Measurements from ENCODE around the gene GINS2. TPM values are rescaled to one million over a fixed set of nuclear protein-coding genes. Genes with fewer than 3 reads are reported as not detected.

The GINS2 gene
- total RNA-seq, 1 donor from 2014 or later: 39.9 TPM

DNA sequence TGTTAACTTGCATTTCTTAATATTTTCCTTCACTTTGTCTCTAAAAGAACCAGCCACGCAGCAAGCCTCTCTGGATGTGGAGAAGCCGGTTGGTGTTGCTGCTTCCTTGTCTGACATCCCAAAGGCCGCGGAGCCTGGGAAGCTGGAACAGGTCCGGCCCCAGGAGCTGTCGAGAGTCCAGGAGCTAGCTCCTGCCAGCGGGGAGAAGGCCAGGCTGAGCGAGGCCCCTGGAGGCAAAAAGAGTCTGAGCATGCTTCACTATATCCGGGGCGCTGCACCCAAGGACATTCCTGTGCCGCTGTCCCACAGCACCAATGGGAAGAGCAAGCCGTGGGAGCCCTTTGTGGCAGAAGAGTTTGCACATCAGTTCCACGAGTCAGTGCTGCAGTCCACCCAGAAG lies 22.8 kb downstream of the GINS2 start:
- no peaks in the 10 kb centered on the region for H3K27me3 Mint-ChIP-seq
- TF ChIP-seq, protein P1, sequence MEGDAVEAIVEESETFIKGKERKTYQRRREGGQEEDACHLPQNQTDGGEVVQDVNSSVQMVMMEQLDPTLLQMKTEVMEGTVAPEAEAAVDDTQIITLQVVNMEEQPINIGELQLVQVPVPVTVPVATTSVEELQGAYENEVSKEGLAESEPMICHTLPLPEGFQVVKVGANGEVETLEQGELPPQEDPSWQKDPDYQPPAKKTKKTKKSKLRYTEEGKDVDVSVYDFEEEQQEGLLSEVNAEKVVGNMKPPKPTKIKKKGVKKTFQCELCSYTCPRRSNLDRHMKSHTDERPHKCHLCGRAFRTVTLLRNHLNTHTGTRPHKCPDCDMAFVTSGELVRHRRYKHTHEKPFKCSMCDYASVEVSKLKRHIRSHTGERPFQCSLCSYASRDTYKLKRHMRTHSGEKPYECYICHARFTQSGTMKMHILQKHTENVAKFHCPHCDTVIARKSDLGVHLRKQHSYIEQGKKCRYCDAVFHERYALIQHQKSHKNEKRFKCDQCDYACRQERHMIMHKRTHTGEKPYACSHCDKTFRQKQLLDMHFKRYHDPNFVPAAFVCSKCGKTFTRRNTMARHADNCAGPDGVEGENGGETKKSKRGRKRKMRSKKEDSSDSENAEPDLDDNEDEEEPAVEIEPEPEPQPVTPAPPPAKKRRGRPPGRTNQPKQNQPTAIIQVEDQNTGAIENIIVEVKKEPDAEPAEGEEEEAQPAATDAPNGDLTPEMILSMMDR (conservative IDR thresholded peaks at IDR 0.05): no peak
- DNase-seq (ENCODE audit: extremely low spot score, unreplicated experiment): no peak
- peaks cover 11% of the 10 kb centered on the region for H3K4me1 Mint-ChIP-seq (ENCODE audit: unreplicated experiment)
- peak overlapping the region; percentile 44 for H3K27ac Mint-ChIP-seq
- no peaks in the 10 kb centered on the region for H3K9me3 Mint-ChIP-seq
- H3K36me3 Mint-ChIP-seq: peaks cover 33% of the 10 kb centered on the region
- no peak overlapping the region for H3K4me3 Mint-ChIP-seq

DNA sequence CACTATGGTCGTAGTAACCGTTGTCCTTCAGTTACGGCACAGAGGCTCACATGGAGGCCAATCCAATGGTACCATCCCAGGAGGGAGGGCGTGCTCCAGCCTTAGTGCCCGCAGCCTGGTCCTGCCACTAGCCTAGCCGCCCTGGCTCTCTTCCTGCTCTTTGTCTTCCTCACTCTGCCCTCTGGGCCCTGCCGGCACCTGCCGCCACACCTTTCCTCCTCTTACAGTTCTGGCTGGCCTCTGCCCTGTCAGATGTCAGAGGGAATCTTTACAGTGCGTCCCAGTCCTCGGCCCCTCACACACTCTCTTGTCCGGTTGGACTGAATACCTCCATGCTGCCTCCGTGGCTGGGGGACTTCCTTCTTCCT lies 23.4 kb downstream of the GINS2 start:
- DNase-seq (ENCODE audit: extremely low spot score, unreplicated experiment): no peak
- TF ChIP-seq, protein P1 (conservative IDR thresholded peaks at IDR 0.05): no peak
- H3K4me1 Mint-ChIP-seq (ENCODE audit: unreplicated experiment): peaks cover 11% of the 10 kb centered on the region
- H3K4me3 Mint-ChIP-seq: no peak overlapping the region
- peaks cover 27% of the 10 kb centered on the region for H3K36me3 Mint-ChIP-seq
- no peak overlapping the region for H3K27ac Mint-ChIP-seq
- no peaks in the 10 kb centered on the region for H3K27me3 Mint-ChIP-seq
- H3K9me3 Mint-ChIP-seq: no peaks in the 10 kb centered on the region

DNA sequence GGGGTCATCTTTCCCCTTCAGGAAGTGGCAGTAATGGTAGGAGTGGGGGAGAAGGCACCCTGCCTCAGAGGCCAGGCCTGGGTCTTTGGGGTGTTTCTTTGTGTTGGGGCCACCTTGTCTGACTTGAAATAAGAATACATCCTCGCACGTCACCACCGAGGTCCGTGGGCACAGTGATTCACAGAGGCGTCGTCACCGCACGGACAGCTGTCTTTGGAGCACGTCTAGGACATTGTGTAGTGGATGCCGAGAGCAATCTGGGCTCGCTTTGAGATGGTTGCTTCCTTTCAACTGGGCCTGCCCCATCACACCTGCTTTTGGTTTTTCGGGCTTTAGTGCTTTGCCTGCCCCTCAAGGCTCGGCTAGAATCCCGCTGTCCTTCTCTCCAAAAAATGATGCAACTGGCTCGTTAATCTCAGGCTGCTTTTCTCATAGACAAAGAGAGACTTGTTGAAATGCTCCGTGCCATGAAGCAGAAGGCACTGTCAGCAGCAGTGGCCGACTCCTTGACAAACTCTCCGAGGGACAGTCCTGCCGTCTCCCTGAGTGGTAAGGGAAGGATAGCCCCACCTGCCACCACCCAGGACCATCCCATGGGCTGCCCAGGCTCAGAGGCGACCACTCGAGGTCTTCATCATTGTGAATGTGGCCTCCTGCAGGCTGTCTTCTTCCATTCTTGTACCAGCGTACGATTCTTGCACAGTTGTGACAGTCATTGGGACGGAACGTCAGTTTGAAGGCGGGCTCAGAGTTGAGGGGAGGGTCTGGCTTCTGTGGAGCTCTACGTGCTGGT lies 24.0 kb downstream of the GINS2 start:
- Mint-ChIP-seq H3K27me3 (no peaks in the 10 kb centered on the region), H3K4me3 (no peak overlapping the region), H3K27ac (no peak overlapping the region), H3K4me1 (ENCODE audit: unreplicated experiment) (peaks cover 14% of the 10 kb centered on the region), H3K9me3 (no peaks in the 10 kb centered on the region), H3K36me3 (peaks cover 25% of the 10 kb centered on the region)
- DNase-seq (ENCODE audit: extremely low spot score, unreplicated experiment): no peak
- TF ChIP-seq, protein P1 (conservative IDR thresholded peaks at IDR 0.05): no peak

DNA sequence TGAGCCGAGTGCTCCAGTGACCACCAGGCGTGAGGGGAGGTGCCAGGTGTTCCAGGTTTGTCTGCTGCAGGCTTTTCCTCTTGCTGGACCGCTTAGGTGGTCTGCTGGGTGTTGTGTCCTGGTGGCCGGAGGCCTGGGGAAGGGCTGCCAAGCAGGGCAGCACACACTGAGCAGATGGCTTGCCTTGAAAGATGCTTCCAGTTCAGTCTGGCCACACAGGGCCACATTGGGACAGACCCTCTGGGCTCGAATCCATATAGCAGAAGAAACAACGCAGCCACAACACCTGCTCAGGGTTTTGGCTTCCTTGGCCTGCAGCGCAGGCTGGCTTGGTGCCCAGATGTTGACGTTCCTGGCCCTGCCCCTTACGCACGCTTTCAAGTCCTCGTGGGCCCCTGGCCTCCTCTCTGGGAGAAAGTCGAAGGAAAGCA lies 24.8 kb downstream of the GINS2 start:
- no peak overlapping the region for H3K27ac Mint-ChIP-seq
- no peaks in the 10 kb centered on the region for H3K27me3 Mint-ChIP-seq
- peaks cover 22% of the 10 kb centered on the region for H3K36me3 Mint-ChIP-seq

DNA sequence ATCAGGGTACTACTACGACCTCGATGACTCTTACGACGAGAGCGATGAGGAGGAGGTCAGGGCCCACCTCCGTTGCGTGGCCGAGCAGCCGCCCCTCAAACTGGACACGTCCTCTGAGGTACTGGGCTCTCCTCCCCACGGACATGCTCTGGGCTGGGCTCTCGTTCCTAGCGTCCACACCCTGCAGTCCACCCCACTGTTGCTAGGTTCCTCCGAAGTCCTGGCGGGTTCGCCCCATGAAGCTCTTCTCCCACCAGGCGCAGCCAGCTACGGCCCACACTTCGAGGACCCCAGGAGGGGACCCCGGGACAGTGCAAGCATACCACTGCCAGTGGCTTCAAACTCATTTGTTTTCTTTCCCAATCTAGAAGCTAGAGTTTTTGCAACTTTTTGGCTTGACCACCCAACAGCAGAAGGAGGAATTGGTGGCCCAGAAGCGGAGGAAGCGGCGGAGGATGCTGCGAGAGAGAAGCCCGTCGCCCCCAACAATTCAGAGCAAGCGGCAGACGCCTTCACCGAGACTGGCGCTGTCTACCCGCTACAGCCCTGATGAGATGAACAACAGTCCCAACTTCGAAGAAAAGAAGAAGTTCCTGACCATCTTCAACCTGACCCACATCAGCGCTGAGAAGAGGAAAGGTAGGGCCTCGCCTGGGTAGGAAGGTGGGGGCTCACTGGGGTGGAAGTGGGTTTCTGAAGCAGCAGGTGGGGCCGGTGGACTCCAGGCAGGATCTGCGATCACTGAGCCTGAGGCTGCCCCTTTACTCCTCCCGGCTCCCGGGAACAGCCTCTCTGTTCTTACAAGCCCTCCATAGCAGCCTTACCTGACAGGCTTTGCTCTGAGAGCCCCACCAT lies 25.6 kb downstream of the GINS2 start:
- TF ChIP-seq, protein P1 (conservative IDR thresholded peaks at IDR 0.05): no peak
- H3K27ac Mint-ChIP-seq: no peak overlapping the region
- DNase-seq (ENCODE audit: extremely low spot score, unreplicated experiment): no peak
- peaks cover 21% of the 10 kb centered on the region for H3K4me1 Mint-ChIP-seq (ENCODE audit: unreplicated experiment)
- no peak overlapping the region for H3K4me3 Mint-ChIP-seq
- H3K9me3 Mint-ChIP-seq: no peaks in the 10 kb centered on the region
- H3K36me3 Mint-ChIP-seq: peaks cover 22% of the 10 kb centered on the region
- H3K27me3 Mint-ChIP-seq: no peaks in the 10 kb centered on the region

More for the DNA sequence above, 24.8 kb downstream of the GINS2 start:
- TF ChIP-seq, protein P1 (conservative IDR thresholded peaks at IDR 0.05): no peak
- Mint-ChIP-seq H3K9me3 (no peaks in the 10 kb centered on the region), H3K4me3 (no peak overlapping the region), H3K4me1 (ENCODE audit: unreplicated experiment) (peaks cover 21% of the 10 kb centered on the region)
- no peak for DNase-seq (ENCODE audit: extremely low spot score, unreplicated experiment)
